IgD-negative memory B cell (primary cell): ENCODE results near the gene INTS14. TPM values are rescaled to one million over a fixed set of nuclear protein-coding genes. Genes with fewer than 3 reads are reported as not detected.

Source experiments
- H3K27ac Mint-ChIP-seq, 3 donors: one replicate each; pipeline ENCODE4 v1.8.0; 2020 to 2022; ENCODE audit warnings: mild to moderate bottlenecking in 3 of 3, mixed read lengths in 3 of 3, moderate library complexity in 1 of 3
- H3K27me3 Mint-ChIP-seq: one replicate; pipeline ENCODE4 v1.8.0; 2021; ENCODE audit warnings: mixed read lengths
- H3K36me3 Mint-ChIP-seq: one replicate; pipeline ENCODE4 v1.8.0; 2020; ENCODE audit warnings: mild to moderate bottlenecking, mixed read lengths
- H3K4me1 Mint-ChIP-seq, 3 donors: one replicate each; pipeline ENCODE4 v1.8.0; 2020 to 2022; ENCODE audit warnings: mixed read lengths in 3 of 3, mild to moderate bottlenecking in 1 of 3
- H3K4me3 Mint-ChIP-seq, 4 donors: one replicate each; pipeline ENCODE4 v1.8.0; 2020 to 2022; ENCODE audit warnings: mild to moderate bottlenecking in 4 of 4, mixed read lengths in 4 of 4, moderate library complexity in 3 of 4
- H3K9me3 Mint-ChIP-seq, 3 donors: one replicate each; pipeline ENCODE4 v1.8.0; 2020 to 2021; ENCODE audit warnings: mixed read lengths in 3 of 3, mild to moderate bottlenecking in 1 of 3
- polyA plus RNA-seq: library from polyadenylated mRNA; unstranded; fragments of 300-500 nt; fragmentation: Illumina TruSeq; gene quantifications from one replicate; pipeline ENCODE4 v1.2.3, GENCODE V29; 2021

The INTS14 gene
- polyA plus RNA-seq, 1 donor from 2014 or later: 24.3 TPM

- no peak overlapping the region for H3K4me3 Mint-ChIP-seq
- no peaks in the 10 kb centered on the region for H3K9me3 Mint-ChIP-seq
- H3K27ac Mint-ChIP-seq: no peak overlapping the region
- H3K4me1 Mint-ChIP-seq: peaks cover 4 to 12% (median 7%) of the 10 kb centered on the region in 3 donors
- peaks cover 2% of the 10 kb centered on the region for H3K36me3 Mint-ChIP-seq
- H3K27me3 Mint-ChIP-seq: no peaks in the 10 kb centered on the region
Measured at GRCh38 chr15:65547841-65548240, 63.1 kb downstream of the INTS14 start.

GRCh38 chr15:65541231-65541820, 69.6 kb downstream of the INTS14 start:
- no peak overlapping the region for H3K4me3 Mint-ChIP-seq
- H3K9me3 Mint-ChIP-seq: no peaks in the 10 kb centered on the region
- peaks cover 2 to 16% (median 9%) of the 10 kb centered on the region in 3 donors for H3K4me1 Mint-ChIP-seq
- H3K36me3 Mint-ChIP-seq: peaks cover 6% of the 10 kb centered on the region
- no peak overlapping the region for H3K27ac Mint-ChIP-seq
- H3K27me3 Mint-ChIP-seq: no peaks in the 10 kb centered on the region

- Mint-ChIP-seq H3K4me1 (peaks cover 2 to 12% (median 9%) of the 10 kb centered on the region in 3 donors), H3K9me3 (no peaks in the 10 kb centered on the region), H3K27me3 (no peaks in the 10 kb centered on the region), H3K4me3 (no peak overlapping the region), H3K36me3 (peaks cover 6% of the 10 kb centered on the region), H3K27ac (no peak overlapping the region)
Measured at GRCh38 chr15:65540314-65540713, 70.6 kb downstream of the INTS14 start.

- Mint-ChIP-seq H3K9me3 (no peaks in the 10 kb centered on the region), H3K27ac (no peak overlapping the region), H3K36me3 (peaks cover 3% of the 10 kb centered on the region), H3K4me3 (no peak overlapping the region), H3K27me3 (no peaks in the 10 kb centered on the region), H3K4me1 (peaks cover 17 to 24% (median 17%) of the 10 kb centered on the region in 3 donors)
Measured at GRCh38 chr15:65535192-65535591, 75.7 kb downstream of the INTS14 start.

- Mint-ChIP-seq H3K4me3 (peak overlapping the region in 1 of 4 donors; percentile 79), H3K27me3 (no peaks in the 10 kb centered on the region), H3K27ac (peak overlapping the region in 1 of 3 donors; percentile 56), H3K4me1 (peaks cover 19 to 28% (median 22%) of the 10 kb centered on the region in 3 donors), H3K9me3 (no peaks in the 10 kb centered on the region), H3K36me3 (no peaks in the 10 kb centered on the region)
Measured at GRCh38 chr15:65533057-65533756, 77.7 kb downstream of the INTS14 start.

- Mint-ChIP-seq H3K27me3 (no peaks in the 10 kb centered on the region), H3K9me3 (no peaks in the 10 kb centered on the region), H3K4me1 (peaks cover 15 to 26% (median 22%) of the 10 kb centered on the region in 3 donors)
Measured at GRCh38 chr15:65532738-65533051, 78.2 kb downstream of the INTS14 start.

GRCh38 chr15:65530318-65531111, 80.4 kb downstream of the INTS14 start, which contains the start of gene HACD3:
Gene HACD3, plus strand, starts transcription at chr15:65530463. Its CDS starts 169 bp downstream, at chr15:65530632.
- Mint-ChIP-seq H3K27me3 (no peaks in the 10 kb centered on the region), H3K27ac (peak within 1 kb of the TSS; percentile 19 to 92 (median 78)), H3K4me1 (peaks cover 15 to 26% (median 22%) of the 10 kb centered on the region in 3 donors), H3K4me3 (peak within 1 kb of the TSS; percentile 85 to 94 (median 90)), H3K9me3 (no peaks in the 10 kb centered on the region), H3K36me3 (no peaks in the 10 kb centered on the region)

More at GRCh38 chr15:65532738-65533051, 78.2 kb downstream of the INTS14 start:
- no peaks in the 10 kb centered on the region for H3K36me3 Mint-ChIP-seq
- peak overlapping the region in 1 of 3 donors; percentile 56 for H3K27ac Mint-ChIP-seq
- H3K4me3 Mint-ChIP-seq: peak overlapping the region in 1 of 4 donors; percentile 79

- H3K4me1 Mint-ChIP-seq: peaks cover 15 to 26% (median 18%) of the 10 kb centered on the region in 3 donors
- H3K4me3 Mint-ChIP-seq: peak overlapping the region; percentile 85 to 94 (median 90)
- no peaks in the 10 kb centered on the region for H3K36me3 Mint-ChIP-seq
- H3K27me3 Mint-ChIP-seq: no peaks in the 10 kb centered on the region
- H3K9me3 Mint-ChIP-seq: no peaks in the 10 kb centered on the region
- peak overlapping the region; percentile 19 to 92 (median 62) for H3K27ac Mint-ChIP-seq
Measured at GRCh38 chr15:65529762-65530317, 81.1 kb downstream of the INTS14 start.

Other genes with a start within 250 kb of the INTS14 start
- gene IGDCC3, start 233.1 kb downstream of the INTS14 start, polyA plus RNA-seq: not detected
- gene IGDCC4, start 188.2 kb downstream of the INTS14 start, polyA plus RNA-seq: not detected
- 46.5 TPM for gene DPP8, start 93.4 kb downstream of the INTS14 start, polyA plus RNA-seq
- 25.7 TPM for gene HACD3, start 80.7 kb downstream of the INTS14 start, polyA plus RNA-seq
- 2.0 TPM for gene SLC24A1, start 10.8 kb upstream of the INTS14 start, polyA plus RNA-seq
- gene DENND4A, start 181.2 kb upstream of the INTS14 start, polyA plus RNA-seq: 24.7 TPM